ENCODE results near the gene UNC93B1. TPM values are rescaled to one million over a fixed set of nuclear protein-coding genes. Genes with fewer than 3 reads are reported as not detected.
"Not testable (repeated sequence)": the region's sequence is repeated elsewhere in the genome, so short reads cannot be mapped to it uniquely, and the experiment has no call there.

The UNC93B1 gene
- total RNA-seq, 2 donors from 2014 or later, result 7.7 to 23.6 TPM

DNA sequence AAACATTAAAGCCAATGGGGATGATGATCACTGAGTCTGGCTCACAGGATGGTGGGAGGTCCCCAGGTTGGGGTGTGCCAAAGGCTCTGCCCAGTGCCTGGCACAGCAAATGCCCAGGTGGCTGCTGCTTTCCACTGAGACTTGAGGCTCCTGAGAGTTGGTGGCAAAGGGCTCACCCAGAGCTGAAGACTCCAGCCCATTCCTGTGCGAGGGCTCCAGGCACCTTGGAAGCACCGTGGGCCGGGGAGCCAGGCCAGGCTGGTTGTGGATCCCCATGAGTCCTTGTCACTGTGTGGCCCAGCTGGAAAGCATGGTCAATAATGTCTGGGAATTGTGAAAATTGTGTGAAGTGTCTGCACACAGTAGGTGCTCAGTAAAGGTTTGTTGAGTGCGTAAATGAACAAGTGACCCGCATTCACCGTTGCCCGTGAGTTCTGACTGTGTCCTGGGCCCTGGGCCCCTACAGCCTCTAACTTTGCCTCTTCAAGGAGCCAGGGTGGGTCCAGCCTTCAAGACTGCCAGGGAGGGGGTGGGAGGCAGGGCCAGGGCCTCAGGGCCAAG is 2.8 kb upstream of the UNC93B1 start:
- Mint-ChIP-seq H3K27ac (peak overlapping the region in 1 of 2 donors; percentile 29), H3K9me3 (no peaks in the 10 kb centered on the region), H3K36me3 (no peaks in the 10 kb centered on the region)
- ATAC-seq (no peak), DNase-seq (ENCODE audit: low spot score in 2 of 2) (no peak)

DNA sequence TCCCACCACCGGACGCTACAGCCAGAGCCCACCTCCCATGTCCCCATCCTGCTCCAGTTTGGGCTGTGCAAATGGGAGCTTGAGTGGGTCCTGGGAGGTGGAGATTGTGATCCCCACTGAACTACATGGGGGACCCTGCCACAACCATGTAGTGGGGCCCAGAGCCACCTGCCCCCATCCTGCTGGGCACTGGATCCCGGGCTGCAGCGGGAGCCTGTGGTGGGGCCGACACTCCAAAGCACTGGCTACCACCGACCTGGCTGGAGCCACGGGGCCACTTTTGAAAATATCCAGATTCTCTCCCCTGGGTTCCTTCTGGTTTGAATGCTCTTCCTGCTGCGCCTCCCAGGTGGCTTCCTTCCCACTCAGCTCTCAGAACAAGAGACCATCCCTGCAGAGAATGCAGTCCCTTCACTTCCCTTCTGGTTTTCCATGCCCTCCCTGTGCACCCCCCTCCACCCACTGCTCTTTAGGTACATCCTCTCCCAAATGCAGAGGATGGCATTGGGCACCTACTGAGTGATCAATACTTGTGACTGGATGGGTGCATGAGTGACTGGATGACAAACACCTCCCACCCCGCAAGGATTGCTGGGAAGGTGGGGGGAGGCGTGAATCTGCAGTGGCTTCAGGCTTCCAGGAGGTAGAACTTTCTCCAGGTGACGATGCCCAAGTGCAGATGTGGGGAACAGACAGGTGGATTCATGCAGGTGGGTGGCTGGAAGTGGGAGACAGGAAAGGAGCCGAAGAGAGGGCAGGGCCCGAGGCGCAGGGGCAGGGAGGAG is 846 bp upstream of the UNC93B1 start:
- DNase-seq (ENCODE audit: low spot score in 2 of 2), result no peak
- ATAC-seq, result no peak
- H3K9me3 Mint-ChIP-seq, result no peaks in the 10 kb centered on the region
- peak overlapping the region in 1 of 2 donors; percentile 50 for H3K27ac Mint-ChIP-seq
- no peaks in the 10 kb centered on the region for H3K36me3 Mint-ChIP-seq

DNA sequence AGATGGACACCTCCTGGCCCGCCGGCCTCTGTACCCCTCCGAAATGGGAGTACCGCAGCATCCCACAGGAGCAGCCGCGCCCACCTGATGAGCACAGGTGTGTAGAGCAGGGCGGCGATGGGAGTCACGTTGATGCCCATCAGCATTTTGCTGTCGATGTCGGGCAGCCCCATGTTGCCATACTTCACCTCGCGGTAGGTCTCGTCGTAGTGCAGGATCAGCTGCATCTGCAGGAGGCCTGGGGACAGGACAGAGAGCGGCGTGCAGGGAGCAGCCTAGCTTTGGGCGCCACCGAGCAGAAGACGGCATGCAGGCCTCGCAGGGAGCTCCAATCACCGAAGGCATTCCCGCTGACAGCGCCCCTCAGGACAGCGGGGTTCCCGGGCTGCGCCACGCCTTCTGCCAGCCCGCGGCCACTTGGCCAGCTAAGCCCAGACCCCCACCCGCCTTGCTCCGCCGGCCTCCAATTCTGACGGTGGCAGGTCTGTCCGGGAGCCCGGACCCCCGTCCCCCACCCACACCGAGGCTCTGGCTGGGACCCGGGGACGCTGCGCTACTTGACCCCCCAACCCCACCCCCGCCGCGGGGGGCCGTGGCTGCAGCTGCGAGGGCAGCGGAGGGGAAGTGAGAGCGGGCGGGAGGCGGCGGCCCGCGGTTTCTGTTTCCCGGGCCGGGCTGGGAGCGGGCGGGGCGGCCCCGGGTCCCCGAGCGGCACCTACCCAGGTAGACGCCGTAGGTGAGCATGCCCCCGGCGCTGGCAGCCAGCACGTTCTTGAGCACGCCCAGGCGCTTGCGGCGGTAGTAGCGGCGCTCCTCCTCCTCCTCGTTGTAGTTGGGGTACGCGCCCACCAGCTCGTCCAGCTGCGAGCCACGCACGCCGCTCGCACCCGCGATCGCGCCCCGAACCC is 705 bp downstream of the UNC93B1 start:
- no peaks in the 10 kb centered on the region for H3K9me3 Mint-ChIP-seq
- H3K27ac Mint-ChIP-seq, result no peak overlapping the region
- ATAC-seq, result peak; percentile 50 to 72
- peak in 1 of 2 donors; percentile 49 for DNase-seq (ENCODE audit: low spot score in 2 of 2)
- no peaks in the 10 kb centered on the region for H3K36me3 Mint-ChIP-seq

DNA sequence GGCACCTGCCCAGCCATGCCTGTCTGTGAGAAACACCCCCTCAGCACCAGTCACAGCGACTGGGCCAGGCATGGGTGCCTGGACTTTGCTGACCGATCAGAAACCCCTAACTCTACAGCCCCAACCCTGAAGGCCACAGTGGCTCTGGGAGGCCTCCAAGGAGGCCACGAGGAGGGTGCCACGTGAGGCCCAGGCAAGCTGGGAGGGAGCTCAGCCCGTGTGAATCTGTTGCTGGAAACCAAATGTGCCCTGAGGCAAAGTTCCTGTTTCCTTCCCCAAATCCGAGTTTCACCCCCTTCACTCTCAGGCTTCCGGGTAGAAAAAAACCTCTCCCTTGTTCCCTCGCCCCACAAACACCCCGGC is 1.3 kb downstream of the UNC93B1 start:
- Mint-ChIP-seq H3K36me3 (no peaks in the 10 kb centered on the region), H3K27ac (no peak overlapping the region), H3K9me3 (no peaks in the 10 kb centered on the region)
- ATAC-seq (no peak), DNase-seq (ENCODE audit: low spot score in 2 of 2) (no peak)

DNA sequence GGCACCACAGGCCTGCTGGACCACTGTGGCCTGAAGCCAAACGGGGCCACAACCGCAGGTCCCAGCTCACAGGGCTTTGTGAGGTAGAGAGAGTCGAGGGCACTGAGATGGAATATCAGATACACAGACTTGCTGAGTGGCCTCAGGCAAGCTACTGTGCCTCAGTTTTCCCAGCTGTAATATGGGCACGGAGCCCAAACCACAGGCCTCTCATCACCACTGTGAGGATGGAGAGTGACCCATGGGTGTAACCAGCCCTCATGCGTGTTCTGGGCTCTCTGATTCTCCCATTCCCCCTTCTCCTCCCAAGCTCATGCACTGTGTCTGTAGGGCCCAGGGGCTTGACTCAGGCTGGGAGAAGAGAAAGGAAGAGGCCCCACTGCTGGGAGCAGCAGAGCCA is 4.2 kb downstream of the UNC93B1 start:
- DNase-seq (ENCODE audit: low spot score in 2 of 2) (no peak), ATAC-seq (no peak)
- Mint-ChIP-seq H3K36me3 (no peaks in the 10 kb centered on the region), H3K9me3 (no peaks in the 10 kb centered on the region), H3K27ac (no peak overlapping the region)

DNA sequence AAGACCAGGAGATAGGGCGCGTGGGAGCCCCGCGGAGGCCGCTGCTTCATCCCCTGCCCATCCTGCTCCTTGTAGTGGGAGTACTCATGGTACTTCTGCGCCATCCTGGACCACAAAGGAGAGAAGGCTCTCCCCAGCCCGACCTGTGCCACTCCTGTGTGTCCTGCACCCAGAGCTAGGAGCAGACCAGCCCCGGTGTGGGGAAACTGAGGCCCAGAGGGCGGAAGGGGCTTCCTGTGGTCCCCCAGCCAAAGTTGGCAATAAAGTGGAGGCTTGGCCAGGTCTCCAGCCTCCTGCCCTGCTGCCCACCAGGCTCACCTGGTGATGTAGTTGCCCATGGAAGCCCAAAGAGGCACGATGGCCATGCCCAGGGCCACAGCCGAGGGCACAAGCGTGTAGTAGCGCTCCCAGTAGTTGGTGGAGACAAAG is 4.7 kb downstream of the UNC93B1 start:
- Mint-ChIP-seq H3K36me3 (no peaks in the 10 kb centered on the region), H3K9me3 (no peaks in the 10 kb centered on the region)
- ATAC-seq, result no peak

DNA sequence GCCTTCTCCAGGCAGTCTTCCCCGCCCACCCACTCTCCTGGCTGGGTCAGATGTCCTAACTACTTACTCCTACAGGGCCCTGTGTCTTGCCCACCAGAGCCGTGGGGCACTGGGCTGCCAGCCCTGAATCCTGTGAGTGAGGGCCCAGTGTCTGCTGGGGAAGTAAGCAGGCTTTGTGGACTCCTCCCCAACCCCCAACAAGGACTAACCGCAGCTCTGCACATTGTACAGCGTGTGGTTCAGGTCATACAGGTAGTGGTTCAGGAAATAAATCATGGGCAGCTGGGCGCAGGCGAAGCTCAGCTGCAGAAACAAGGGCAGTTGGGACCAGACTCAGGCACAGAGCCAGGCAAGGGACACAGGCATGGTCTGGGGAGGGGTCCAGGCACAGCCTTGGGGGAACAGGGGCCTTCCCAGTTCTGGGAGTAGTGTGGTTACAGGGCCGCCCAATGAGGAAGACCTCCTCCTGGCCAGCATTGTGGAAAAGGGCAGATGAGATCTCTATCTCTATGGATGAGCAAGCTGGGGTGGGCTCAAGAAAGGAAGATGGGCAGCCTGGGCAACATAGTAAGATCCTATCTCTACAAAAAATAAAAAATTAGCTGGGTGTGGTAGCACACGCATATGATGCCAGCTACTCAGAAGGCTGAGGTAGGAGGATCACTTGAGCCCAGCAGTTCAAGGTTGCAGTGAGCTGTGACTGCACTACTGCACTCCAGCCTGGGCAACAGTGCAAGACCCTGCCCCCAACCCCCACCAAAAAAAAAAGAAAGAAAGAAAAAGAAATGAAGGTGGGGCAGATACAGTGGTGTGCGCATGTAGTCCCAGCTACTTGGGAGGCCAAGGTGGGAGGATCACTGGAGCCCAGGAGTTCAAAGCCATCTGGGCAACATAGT is 5.5 kb downstream of the UNC93B1 start:
- no peak overlapping the region for H3K27ac Mint-ChIP-seq
- H3K36me3 Mint-ChIP-seq, result no peaks in the 10 kb centered on the region
- DNase-seq (ENCODE audit: low spot score in 2 of 2) (no peak), ATAC-seq (peak; percentile 30 to 61)
- H3K9me3 Mint-ChIP-seq, result no peaks in the 10 kb centered on the region

More for the DNA sequence above, 4.7 kb downstream of the UNC93B1 start:
- no peak for DNase-seq (ENCODE audit: low spot score in 2 of 2)
- no peak overlapping the region for H3K27ac Mint-ChIP-seq

DNA sequence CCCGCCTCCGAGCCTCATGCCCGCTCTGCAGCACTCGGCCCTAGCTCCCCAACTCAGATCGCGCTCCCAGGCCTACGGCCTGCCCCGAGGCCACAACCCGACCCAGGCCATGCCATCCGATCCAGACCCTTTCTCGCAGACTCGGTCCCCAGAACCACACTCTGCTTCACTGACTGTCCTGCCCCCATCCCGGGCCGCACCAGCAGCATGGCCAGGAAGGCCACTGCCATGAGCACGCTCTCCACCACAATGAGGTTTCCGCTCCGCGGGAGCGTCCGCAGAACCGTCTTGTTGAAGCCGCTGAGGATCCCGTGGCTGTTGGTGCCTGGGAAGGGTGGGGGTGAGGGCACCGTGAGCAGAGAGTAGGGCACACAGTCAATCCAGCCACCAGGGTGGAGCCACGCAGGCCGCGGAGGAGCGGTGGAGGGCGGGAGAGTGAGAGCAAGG is 6.4 kb downstream of the UNC93B1 start:
- peak overlapping the region in 1 of 2 donors; percentile 11 for H3K27ac Mint-ChIP-seq
- DNase-seq (ENCODE audit: low spot score in 2 of 2), result no peak
- no peaks in the 10 kb centered on the region for H3K36me3 Mint-ChIP-seq
- no peak for ATAC-seq
- H3K9me3 Mint-ChIP-seq, result no peaks in the 10 kb centered on the region

DNA sequence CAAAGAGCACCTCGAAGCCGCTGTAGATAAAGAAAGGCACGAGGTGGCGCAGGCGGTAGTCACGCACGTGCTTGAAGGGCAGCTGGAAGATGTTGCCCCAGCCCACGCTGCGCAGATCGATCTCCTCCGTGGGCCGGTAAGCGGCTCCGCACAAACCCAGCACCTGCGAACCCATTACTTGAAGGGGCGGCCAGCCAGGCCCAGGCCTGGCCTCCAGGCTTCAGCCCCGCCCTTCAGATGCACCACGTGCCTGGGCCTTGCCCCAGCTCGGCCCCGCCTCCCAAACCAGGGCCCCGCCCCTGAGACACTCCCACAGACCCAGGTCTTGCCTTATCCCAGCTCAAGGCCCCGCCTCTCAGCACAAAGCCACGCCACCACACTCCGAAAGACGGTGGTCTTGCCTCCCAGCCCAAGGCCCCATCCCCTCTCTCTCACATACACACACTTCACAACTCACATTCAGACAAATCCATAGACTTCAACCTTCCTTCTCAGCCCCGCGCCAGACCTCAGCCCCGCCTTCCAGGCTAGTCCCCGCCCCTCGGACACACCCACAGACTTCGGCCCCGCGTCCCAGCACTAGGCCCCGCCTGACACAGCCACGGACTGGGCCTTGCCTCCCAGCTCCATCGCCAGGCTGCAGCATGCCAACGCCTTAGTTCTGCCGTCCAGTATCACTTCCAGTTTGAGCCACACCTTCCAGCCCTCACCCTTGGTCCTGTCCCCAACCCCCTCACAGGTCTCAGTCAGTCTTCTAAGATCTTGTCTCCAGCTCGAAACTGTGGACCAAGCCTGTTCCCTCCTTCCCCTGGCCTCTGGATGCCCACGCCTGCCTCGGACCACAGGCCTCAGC is 7.0 kb downstream of the UNC93B1 start:
- Mint-ChIP-seq H3K27ac (peak overlapping the region in 1 of 2 donors; percentile 11), H3K36me3 (no peaks in the 10 kb centered on the region), H3K9me3 (no peaks in the 10 kb centered on the region)
- ATAC-seq (peak; percentile 30 to 81), DNase-seq (ENCODE audit: low spot score in 2 of 2) (peak in 1 of 2 donors; percentile 68)

DNA sequence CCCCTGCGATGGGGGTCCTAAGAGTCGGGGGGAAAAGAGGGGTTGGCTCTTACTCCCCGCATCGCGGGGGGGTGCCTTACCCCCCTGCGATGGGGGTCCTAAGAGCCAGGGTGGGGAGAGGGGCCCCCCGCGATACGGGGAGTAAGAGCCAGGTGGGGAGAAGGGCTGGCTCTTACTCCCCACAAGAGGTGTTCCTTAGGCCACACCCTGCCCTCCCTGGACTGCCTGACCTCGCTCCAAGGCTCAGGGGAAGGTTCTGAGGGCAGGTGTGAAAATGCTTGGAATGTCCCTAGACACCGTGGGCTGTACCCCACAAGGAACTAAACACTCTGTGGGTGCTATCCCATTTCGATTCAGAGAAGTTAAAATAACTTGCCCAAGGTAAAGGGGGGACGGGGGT is 7.8 kb downstream of the UNC93B1 start:
- Mint-ChIP-seq H3K36me3 (no peaks in the 10 kb centered on the region), H3K9me3 (no peaks in the 10 kb centered on the region)
- no peak for ATAC-seq

DNA sequence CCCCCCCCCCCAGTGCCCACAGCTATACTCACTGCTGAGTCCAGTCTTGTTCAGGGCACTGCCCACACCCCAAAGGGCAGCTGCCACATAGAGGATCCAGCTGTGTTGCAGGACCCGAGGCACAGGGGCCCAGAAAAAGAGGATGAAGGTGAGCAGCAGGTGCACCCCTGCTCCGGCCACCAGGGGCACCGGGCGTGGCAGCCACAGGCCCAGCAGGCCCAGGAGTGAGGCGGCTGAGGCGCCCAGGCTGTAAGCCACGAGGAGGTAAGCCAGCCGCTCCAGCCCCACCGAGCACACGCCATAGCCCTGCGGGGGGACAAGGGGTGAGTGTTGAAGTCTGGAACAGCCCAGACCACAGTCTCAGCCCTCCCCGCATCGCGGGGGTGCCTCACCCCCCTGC is 8.3 kb downstream of the UNC93B1 start:
- ATAC-seq; H3K9me3 Mint-ChIP-seq; H3K27ac Mint-ChIP-seq; DNase-seq (ENCODE audit: low spot score in 2 of 2); H3K36me3 Mint-ChIP-seq: not testable (repeated sequence)

More for the DNA sequence above, 7.8 kb downstream of the UNC93B1 start:
- H3K27ac Mint-ChIP-seq, result no peak overlapping the region
- DNase-seq (ENCODE audit: low spot score in 2 of 2), result no peak

DNA sequence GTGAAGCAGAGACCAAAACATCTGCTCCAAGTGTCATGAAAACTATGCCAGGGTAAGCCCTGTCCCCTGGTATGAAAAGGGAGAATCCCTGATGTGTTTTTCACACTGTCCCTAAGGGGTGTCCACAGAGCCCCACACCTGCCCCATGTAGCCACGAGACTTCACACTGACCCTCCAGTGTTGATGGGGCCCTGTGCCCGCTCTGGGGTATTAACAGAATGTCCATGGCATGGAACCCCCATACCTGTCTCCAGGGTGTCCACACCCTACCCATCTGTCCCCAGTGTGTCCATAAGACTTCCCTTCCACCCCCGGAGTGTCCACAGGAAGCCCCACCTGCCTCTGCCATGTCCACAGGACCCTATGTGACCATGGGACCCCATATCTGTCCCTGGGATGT is 8.8 kb downstream of the UNC93B1 start:
- not testable (repeated sequence) for H3K27ac Mint-ChIP-seq; DNase-seq (ENCODE audit: low spot score in 2 of 2); H3K9me3 Mint-ChIP-seq; H3K36me3 Mint-ChIP-seq; ATAC-seq

DNA sequence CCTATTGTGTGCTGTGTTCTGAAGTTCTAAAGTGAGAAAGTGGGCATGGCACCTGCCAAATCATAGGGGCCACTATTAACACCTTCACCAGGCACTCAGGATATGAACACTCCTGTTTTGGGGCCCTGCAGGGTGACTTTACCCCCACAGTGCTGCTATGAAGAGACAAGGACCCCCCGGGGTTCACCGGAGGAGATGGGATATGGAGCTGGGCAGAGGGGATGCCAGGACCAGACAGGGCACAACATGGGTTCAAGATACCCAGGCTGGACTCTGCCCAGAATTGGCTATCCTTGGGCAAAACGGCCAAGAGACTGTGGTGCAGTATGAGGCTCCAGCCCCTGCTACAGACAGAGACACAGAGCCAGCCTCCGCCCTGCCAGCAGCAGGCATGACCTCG is 9.5 kb downstream of the UNC93B1 start:
- not testable (repeated sequence) for H3K36me3 Mint-ChIP-seq; DNase-seq (ENCODE audit: low spot score in 2 of 2); H3K27ac Mint-ChIP-seq; H3K9me3 Mint-ChIP-seq; ATAC-seq

DNA sequence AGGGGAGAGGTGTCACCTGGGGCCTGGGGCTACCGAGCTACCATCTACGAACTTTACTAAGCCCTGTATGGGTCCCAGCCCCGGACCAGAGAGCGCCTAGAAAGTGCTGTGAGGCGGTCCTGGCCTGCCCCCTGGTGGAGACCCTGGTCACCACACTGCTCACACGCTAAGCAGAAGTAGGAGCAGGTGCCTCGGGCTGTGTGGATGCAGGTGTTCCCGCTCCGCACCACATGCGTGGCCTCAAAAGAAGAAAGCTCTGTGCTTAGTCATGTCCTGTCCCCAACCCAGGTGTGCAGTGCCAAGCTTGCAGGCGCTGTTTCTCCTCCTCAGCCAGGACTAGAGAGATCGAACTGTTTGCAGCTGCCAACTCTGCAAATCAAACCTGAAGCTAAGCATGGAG is 10.1 kb downstream of the UNC93B1 start:
- H3K9me3 Mint-ChIP-seq, H3K27ac Mint-ChIP-seq, H3K36me3 Mint-ChIP-seq: not testable (repeated sequence)
- peak; percentile 45 to 61 for DNase-seq (ENCODE audit: low spot score in 2 of 2)
- peak in 1 of 2 donors; percentile 40 for ATAC-seq

DNA sequence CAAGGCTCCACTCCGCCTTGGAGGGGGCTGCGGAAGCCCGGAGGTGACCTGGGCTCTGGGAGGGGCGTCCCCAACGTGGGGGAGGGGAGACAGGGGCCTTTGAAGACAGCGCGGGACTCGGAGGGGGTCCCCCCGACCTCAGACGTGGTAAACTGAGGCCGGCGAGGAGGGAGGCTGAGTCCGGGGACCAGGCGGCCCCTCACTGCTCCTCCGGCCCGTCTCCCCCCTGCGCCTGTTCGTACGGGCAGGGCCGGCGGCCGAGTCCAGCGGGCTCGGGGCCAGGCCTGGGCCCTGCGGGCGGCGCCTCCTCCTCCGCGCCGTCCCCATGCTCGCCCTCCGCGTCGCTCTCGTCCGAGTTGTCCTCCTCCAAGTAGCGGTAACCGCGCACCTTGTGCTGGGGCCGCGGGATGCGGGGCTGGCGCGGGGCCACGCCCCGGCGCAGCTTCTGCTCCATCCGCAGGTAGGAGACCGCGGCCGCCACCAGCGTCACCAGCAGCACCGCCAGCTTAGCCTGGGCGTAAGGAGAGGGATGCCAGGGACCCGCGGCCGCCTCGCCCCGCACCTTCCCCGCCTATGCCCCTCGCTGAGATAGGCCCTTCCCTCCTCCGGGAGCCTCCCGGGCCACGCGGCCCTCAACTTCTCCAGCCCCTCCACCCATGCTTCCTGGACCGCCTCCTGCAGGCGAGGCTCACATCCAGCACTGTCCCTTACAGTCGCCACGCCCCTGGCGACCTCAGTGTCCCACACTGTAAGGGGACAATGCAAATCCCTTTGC is 12.4 kb downstream of the UNC93B1 start:
- ATAC-seq; H3K36me3 Mint-ChIP-seq; DNase-seq (ENCODE audit: low spot score in 2 of 2); H3K27ac Mint-ChIP-seq; H3K9me3 Mint-ChIP-seq: not testable (repeated sequence)

All from activated naive CD4-positive, alpha-beta T cell treated with anti-CD3 and anti-CD28 coated beads, Interleukin-2, amount 50 U/mL, for 72 hours (primary cell).